Stomach (tissue), 9 donors: ENCODE results near the gene TSSK2. TPM values are rescaled to one million over a fixed set of nuclear protein-coding genes. Genes with fewer than 3 reads are reported as not detected.

Experiments used
- DNase-seq, 2 donors: peaks; one replicate each; pipeline versions ENCODE4 v3.0.0 to v3.0.0-alpha.2; 2013 to 2019
- H3K27ac ChIP-seq, 5 donors: fragments of 200-600 bp in 4 of 5; sonication (generic) in 4 of 5; one replicate each; pipeline ENCODE4 v1.5.1; 2013 to 2019; ENCODE audit warnings: mild to moderate bottlenecking in 1 of 5, moderate library complexity in 1 of 5
- H3K27me3 ChIP-seq, 3 donors: fragments of 200-600 bp; sonication (generic); one replicate each; pipeline ENCODE4 v1.5.1; 2017 to 2019; ENCODE audit warnings: mixed run types in 1 of 3
- H3K36me3 ChIP-seq, 4 donors: fragments of 200-600 bp; sonication (generic); 1 replicate in 3 of 4; 2 replicates in 1 of 4; pipeline ENCODE4 v1.5.1; 2016 to 2019
- H3K4me1 ChIP-seq, 4 donors: fragments of 200-600 bp; sonication (generic); one replicate each; pipeline ENCODE4 v1.5.1; 2016 to 2019
- H3K4me3 ChIP-seq, 4 donors: fragments of 200-600 bp; sonication (generic) in 3 of 4; one replicate each; pipeline ENCODE4 v1.5.1; 2016 to 2019; ENCODE audit warnings: mild to moderate bottlenecking in 1 of 4
- H3K9me3 ChIP-seq, 4 donors: fragments of 200-600 bp; sonication (generic); one replicate each; pipeline ENCODE4 v1.5.1; 2016 to 2019
- CTCF ChIP-seq, 7 experiments: fragments of 450-650 bp in 4 of 7; fragments of 200-600 bp in 3 of 7; sonication (generic) in 3 of 7; IDR thresholded peaks; one replicate each; pipeline ENCODE4 v1.5.1; 2016 to 2019; ENCODE audit warnings: antibody characterized with exemption in 7 of 7, control low read depth in 2 of 7, mild to moderate bottlenecking in 1 of 7
- EP300 ChIP-seq: sonication (generic); formaldehyde crosslinking; IDR thresholded peaks from one replicate; pipeline ENCODE4 v1.6.1; 2017; ENCODE audit warnings: antibody characterized with exemption
- POLR2A ChIP-seq, 4 donors: fragments of 450-650 bp; IDR thresholded peaks; one replicate each; pipeline ENCODE4 v1.6.1; 2016; ENCODE audit warnings: antibody characterized with exemption in 4 of 4, control low read depth in 2 of 4, mild to moderate bottlenecking in 1 of 4, moderate library complexity in 1 of 4
- POLR2AphosphoS5 ChIP-seq, 3 donors: sonication (generic); formaldehyde crosslinking; IDR thresholded peaks; one replicate each; pipeline ENCODE4 v1.6.1; 2016; ENCODE audit warnings: antibody characterized with exemption in 3 of 3
- WGBS, 5 donors: extraction: QIAGEN DNeasy Blood & Tissue Kit in 3 of 5; methylation state at CpG; one replicate each; pipeline versions ENCODE4 v1.1.5 to v1.1.7; 2013 to 2018; 5-methylcytosine and 5-hydroxymethylcytosine counted together
- intact Hi-C: fragments of 100-400 bp; cut with DNase I; formaldehyde crosslinking; loops from one replicate; pipeline ENCODE4 v1.15.1; 2023; ENCODE audit warnings: low total_unique reads
- polyA plus RNA-seq, 3 donors: library from polyadenylated mRNA; stranded (reverse); fragments of 200-250 nt; gene quantifications; one replicate each; pipeline ENCODE4 v1.2.3, GENCODE V29; 2013
- total RNA-seq, 5 donors: library from RNA; depleted of rRNA; stranded (reverse); fragments of >200 nt; gene quantifications; one replicate each; pipeline versions ENCODE4 v1.1.0 to v1.2.3, GENCODE V29; 2014 to 2016
- donor health status: healthy with polysubstance abuse.
- donor health status: Bipolar disorder and iron deficiency.
- donor health status: healthy.

Gene TSSK2
- total and polyA plus RNA-seq, 8 donors = 0.08 TPM; not detected in 7

DNA sequence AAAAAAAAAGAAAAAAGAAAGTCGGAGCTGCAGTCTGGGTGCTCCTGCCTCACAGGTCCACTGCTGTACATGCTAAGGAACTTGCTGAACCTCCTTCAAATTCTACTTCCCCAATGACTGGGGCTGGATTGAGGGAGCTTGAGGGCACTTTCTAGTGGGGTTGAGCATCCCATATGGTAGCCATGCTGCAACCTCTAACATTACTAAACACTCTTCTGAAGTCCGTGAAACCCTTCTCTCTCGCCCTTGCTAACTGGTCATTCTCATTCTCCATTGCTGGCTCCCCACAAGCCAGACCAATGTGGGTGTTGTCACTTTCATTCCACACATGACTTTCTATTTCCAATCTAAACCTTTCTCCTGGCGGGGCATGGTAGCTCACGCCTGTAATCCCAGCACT lies 12.1 kb downstream of the TSSK2 start:
- TF ChIP-seq CTCF (IDR thresholded peaks at IDR 0.05) = no peak
- no peak for TF ChIP-seq POLR2A (IDR thresholded peaks at IDR 0.05)
- TF ChIP-seq POLR2AphosphoS5 (IDR thresholded peaks at IDR 0.05) = no peak
- TF ChIP-seq EP300 = no peak
- H3K4me3 ChIP-seq = peak overlapping the region in 3 of 4 donors; percentile 72 to 87 (median 82)
- DNase-seq = no peak
- no peak overlapping the region for H3K27ac ChIP-seq
- H3K4me1 ChIP-seq = peaks cover 9 to 14% (median 11%) of the 10 kb centered on the region in 4 donors
- intact Hi-C loops = no loop called here
- 86 to 94% (median 88%) methylated on average over 5 of the region's 5 CpGs for WGBS, 5 donors
- H3K27me3 ChIP-seq = peaks cover 0 to 12% (median 11%) of the 10 kb centered on the region in 3 donors
- H3K36me3 ChIP-seq = peaks cover 36 to 47% (median 45%) of the 10 kb centered on the region in 4 donors
- H3K9me3 ChIP-seq = no peaks in the 10 kb centered on the region

- Histone ChIP-seq H3K9me3 (no peaks in the 10 kb centered on the region), H3K27me3 (peaks cover 3 to 19% (median 19%) of the 10 kb centered on the region in 3 donors), H3K4me1 (peaks cover 9 to 20% (median 14%) of the 10 kb centered on the region in 4 donors), H3K36me3 (peaks cover 28 to 40% (median 38%) of the 10 kb centered on the region in 4 donors), H3K27ac (peak overlapping the region; percentile 71 to 89 (median 79)), H3K4me3 (peak overlapping the region; percentile 69 to 87 (median 77))
- TF ChIP-seq CTCF (IDR thresholded peaks at IDR 0.05) (no peak), EP300 (no peak), POLR2AphosphoS5 (IDR thresholded peaks at IDR 0.05) (no peak), POLR2A (IDR thresholded peaks at IDR 0.05) (no peak)
- WGBS, 5 donors = 2 to 5% (median 3%) methylated on average over 17 of the region's 17 CpGs
- intact Hi-C loops = no loop called here
- peak in 1 of 2 donors; percentile 40 for DNase-seq
These were observed 12.9 kb downstream of the TSSK2 start for GRCh38 chr22:19143967-19144400.

DNA sequence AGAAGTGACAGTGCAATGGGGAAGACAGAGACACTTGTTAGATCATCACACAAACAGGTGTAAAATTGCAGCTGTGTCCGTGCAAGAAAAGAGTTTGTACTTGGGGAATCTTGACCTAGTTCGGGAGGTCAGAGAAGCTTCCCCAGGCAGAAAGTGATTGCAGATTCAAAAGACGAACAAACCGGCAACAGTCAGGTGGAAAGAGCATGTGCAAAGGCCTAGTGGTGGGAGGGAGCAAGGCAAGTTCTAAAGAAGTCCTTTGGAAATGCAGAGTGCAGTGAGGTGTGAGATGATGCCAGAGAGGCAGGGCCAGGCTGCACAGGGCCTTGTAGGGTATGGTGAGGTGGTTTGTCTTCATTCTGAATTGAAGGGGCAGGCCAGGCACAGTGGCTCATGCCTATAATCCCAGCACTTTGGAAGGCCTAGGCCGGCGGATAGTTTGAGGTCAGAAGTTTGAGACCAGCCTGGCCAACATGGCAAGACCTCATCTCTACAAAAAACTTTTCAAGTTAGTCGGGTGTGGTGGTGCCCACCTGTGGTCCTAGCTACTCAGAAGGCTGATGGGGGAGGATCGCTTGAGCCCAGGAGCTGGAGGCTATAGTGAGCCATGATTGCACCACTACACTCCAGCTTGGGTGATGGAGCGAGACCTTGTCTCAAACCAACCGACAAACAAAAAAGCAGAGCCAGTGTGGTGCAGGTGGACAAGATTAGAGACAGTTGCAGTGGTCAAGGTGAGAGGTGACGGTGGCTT lies 15.3 kb downstream of the TSSK2 start:
- H3K27me3 ChIP-seq = peaks cover 21 to 43% (median 41%) of the 10 kb centered on the region in 3 donors
- H3K36me3 ChIP-seq = peaks cover 8 to 15% (median 14%) of the 10 kb centered on the region in 4 donors
- 77 to 82% (median 79%) methylated on average over 11 of the region's 11 CpGs for WGBS, 5 donors
- no peak overlapping the region for H3K27ac ChIP-seq
- TF ChIP-seq POLR2A (IDR thresholded peaks at IDR 0.05) (no peak), POLR2AphosphoS5 (IDR thresholded peaks at IDR 0.05) (no peak), CTCF (IDR thresholded peaks at IDR 0.05) (no peak)
- no peak overlapping the region for H3K4me3 ChIP-seq
- DNase-seq = no peak
- intact Hi-C loops = no loop called here
- peaks cover 9 to 35% (median 26%) of the 10 kb centered on the region in 4 donors for H3K4me1 ChIP-seq
- H3K9me3 ChIP-seq = peaks cover 0 to 1% (median 0%) of the 10 kb centered on the region in 4 donors

- Histone ChIP-seq H3K27ac (no peak overlapping the region), H3K4me1 (peaks cover 9 to 35% (median 26%) of the 10 kb centered on the region in 4 donors), H3K9me3 (peaks cover 0 to 4% (median 0%) of the 10 kb centered on the region in 4 donors), H3K36me3 (peaks cover 0 to 7% (median 5%) of the 10 kb centered on the region in 4 donors), H3K27me3 (peaks cover 26 to 52% (median 44%) of the 10 kb centered on the region in 3 donors), H3K4me3 (no peak overlapping the region)
- intact Hi-C loops = no loop called here
- TF ChIP-seq CTCF (IDR thresholded peaks at IDR 0.05) (no peak), EP300 (no peak), POLR2A (IDR thresholded peaks at IDR 0.05) (no peak), POLR2AphosphoS5 (IDR thresholded peaks at IDR 0.05) (no peak)
- no peak for DNase-seq
- WGBS, 5 donors = 25 to 36% (median 28%) methylated on average over 8 to 9 of the region's 9 CpGs
These were observed 16.2 kb downstream of the TSSK2 start for GRCh38 chr22:19147195-19147780.
